22Rv1 (cell line): ENCODE results near the gene HECW1.

Experiments
- CTCF ChIP-seq: fragments of 450-650 bp; IDR thresholded peaks from 2 replicates; pipeline ENCODE4 v1.5.1; 2017; ENCODE audit warnings: mild to moderate bottlenecking
- ZFX ChIP-seq: fragments of 450-650 bp; IDR thresholded peaks from 2 replicates; pipeline ENCODE4 v1.6.1; 2017; ENCODE audit warnings: antibody characterized with exemption, borderline replicate concordance

- no peak for TF ChIP-seq CTCF
- TF ChIP-seq ZFX: no peak
These were observed 397.5 kb downstream of the HECW1 start for GRCh38 chr7:43509906-43510305.
